ENCODE data around the gene ABLIM3.
A peak's percentile ranks its signal among the peaks of the same experiment; 100 is the strongest.

The ABLIM3 gene

DNA sequence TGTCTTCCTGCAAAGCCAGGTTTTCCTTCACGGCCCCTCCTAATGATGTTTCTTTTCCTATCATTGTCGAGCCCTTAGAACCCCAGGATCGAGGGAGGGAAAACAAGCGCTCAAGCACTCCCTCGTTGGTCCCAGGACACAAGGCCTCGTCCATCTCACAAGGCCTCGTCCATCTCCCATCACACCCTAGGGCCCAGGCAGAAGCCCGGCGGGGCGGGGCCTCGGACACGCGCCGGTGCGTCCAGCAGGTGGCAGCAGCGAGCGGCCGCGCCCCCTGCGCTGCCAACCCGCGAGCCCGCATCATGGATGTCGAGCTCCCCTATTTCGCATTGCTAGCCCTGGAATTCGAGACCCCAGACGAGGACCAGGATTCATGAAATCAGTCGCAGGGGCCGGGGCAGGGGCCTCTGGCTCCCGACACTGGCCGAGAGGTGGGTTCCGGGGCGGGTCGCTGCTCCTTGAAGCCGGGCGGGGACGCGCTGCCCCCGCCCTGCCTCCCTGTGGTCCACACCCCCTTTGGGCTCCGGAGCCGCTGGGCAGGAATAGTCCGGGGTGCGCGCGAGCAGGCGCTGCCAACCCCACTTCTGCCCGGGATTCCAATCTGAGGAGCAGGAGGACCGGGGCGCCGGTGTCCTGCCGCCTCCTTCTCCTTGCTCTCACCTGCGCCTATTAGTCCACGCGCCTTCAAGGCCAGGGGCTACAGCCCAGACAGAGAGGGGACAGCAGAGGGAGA, at the start of gene ABLIM3:
Gene ABLIM3 (plus strand): TSS at position 270 of the 733 bp plus-strand sequence. CDS start 603 bp downstream, outside the sequence.
- DNase-seq: peak; percentile 38

DNA sequence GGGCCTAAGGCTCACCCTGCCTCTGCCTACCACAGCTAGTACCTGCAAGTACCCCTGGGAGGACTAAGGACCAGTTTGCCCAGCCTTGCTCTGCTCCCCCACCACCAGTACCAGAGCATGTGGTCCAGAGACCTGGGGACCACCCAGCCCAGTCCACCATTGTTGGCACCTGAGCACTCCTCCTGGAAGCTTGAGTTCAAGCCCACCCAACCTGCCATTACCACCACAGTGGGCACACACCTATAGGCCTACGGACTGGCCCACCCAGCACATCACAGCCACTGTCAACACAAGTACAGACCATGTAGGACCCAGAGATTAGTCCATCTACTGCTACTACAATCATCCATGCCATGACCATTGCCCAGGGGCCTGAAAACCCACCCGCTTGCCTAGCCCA, 47.7 kb upstream of the ABLIM3 start:
- no peak for DNase-seq

DNA sequence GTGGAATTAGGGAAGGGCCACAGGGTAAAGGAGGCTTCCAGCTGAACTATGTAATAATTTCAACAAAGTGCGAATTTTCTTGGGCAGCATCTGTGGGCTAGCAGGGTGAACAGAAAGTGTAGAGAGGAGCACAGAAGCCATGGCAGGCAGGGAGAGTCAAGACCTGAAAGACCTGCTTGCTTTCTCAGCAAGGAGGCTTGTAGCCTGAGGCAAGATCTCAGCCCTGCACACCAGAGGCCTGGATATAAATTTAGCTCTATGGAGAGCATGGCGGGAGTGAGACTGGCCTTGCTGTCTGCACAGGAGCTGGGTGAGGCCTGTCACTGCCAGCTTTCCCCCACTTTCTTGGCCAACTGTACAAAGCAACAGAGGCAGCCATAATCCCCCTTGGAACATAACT, 46.3 kb upstream of the ABLIM3 start:
- DNase-seq: no peak

DNA sequence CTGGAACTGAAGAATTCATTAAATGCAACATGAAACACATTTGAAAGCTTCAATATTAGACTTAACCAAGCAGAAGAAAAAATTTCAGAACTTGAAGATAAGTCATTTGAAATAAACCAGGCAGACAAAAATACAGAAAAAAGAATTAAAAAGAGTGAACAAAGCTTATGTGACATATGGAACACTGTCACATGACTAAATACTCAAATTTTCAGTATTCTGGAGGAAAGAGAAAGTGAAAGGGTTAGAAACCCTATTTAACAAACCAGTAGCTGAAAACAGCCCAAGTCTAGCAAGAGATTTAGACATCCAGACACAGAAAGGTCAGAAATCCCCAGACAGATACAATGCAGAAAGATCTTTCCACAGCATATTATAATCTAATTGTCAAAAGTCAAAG, 41.4 kb upstream of the ABLIM3 start:
- no peak for DNase-seq

DNA sequence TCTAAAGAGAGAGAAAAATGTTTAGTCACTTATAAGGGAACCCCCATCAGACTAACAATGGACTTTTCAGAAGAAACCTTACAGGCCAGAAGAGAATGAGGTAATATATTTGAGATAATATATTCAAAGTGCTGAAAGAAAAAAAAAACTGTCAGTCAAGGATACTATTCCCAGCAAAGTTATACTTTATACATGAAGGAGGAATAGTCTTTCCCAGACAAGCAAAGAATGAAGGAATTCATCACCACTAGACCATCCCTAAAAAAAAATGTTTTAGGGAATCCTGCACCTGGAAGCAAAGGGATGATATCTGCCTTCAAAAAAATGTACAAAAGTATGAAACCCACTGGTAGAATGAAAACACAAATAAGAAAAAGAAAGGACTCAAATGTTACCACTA, 41.0 kb upstream of the ABLIM3 start:
- no peak for DNase-seq

DNA sequence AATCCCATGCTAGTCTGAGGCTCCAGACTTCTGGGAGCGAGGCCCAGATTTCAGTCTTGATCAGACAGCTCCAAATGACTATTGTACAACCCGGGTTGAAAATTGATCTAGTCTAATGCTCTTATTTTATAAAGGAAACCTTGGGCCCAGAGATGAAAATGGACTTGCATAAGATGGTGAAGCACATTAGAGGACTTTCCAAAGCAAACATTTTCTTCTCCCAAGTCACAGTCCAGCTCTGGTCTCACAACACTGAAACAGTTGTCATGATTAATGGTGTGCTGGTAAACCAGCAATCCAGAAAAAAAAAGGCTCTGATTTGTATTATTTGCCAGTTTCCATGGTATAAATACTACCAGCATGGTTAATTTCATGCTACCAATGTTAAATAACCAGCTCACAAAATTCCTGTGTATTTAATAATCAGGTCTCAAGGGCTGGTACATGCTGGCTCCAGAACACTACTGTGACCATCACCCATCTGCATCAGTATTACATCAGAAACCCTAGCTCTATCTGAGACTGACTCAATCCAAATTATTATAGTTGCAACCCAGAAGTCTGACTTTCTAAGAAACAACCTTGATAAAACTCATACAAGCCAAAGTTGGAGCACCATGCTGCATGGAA, 32.5 kb upstream of the ABLIM3 start:
- DNase-seq: no peak

DNA sequence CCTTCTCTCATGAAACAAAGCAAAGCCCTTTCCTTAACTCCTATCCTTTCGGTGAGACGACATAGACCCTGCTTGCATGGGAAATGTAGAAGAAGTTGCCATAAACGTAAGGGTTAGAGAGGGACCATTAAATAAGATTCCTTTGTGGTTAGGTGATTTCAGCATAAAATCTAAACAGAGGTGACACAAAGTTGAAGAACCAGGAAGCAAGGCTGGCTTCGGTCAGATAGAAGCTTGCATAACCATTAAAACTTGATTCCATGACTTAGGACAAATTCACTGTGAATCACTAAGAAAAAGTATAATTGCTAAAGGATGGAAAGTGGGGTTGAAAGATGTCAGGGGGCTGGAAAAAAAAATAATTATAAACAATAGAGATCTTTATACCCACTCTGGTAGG, 30.9 kb upstream of the ABLIM3 start:
- DNase-seq: no peak

DNA sequence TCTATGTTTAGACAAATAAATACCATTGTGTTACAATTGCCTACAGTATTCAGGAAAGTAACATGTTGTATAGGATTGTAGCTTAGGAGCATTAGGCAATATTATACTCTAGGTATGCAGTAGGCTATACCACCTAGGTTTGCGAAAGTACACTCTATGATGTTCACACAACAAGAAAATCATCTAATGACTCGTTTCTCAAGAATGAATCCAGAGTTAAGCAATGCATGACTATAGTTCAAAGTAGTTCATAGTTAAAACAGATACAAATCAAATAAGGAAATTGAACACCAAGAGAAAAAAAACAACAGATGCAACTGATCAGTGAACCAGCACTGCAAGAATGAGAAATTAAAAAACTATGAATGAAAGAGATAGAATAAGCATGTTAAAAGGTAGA, 27.6 kb upstream of the ABLIM3 start:
- no peak for DNase-seq

DNA sequence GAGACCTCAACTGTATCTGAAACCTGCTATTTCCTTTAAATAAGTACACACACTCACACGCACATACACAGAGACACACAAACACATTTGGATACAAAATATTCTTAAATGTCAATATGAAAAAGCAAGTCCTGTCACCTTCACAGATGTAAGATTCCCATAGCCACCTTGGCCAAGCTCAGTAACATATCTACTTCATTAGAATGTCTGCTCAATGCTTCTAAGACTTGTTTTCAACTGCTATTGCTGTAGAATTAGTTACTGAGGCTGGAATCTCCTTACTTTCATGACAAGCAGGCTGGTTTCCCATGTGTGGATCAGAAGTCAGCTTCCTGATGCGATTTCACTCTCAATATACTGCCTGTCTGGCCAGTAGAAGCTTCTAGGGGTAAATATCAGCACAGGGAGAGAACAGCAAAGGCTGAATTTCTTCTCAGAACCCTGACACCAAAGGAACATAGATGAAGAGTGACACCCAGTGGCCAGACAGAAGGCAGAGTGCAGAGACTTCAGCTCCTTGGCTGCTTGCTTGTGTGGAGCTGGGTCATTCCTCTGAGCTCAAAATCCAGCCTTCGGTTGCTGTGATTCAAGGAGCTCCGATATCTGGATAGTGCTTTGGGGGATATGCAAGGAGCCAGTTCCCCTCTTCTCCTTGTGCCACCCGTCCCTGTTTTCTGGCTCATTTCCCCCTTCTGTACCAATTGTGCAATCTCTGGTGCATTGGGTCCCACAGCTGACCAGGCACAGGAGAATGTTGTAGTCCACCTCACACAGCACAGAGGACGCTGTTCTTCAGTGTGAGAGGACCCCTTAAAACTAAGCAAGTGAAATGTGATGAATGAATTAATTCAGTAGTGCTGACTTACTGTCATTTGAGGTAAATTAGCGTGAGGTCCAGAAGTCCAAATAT, 26.6 kb upstream of the ABLIM3 start:
- peak; percentile 51 for DNase-seq

DNA sequence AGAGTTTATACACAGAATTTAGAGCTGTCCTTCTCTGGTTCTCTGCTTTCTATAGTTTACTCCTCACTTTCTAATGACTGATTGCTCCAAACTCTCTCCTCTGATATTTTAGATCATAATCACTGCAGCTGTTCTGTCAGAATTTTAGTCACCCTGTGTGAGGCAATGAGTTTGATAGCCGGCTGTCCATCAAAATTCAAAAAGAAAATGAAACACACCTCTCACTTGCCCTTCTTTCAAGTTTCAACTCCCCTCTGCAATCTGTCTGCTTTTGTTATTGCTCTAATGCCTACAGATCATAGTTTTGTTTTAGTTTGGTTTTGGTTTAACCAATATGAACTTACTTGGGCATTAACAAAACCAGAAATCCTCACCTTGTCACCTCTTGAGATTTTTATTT, 23.3 kb upstream of the ABLIM3 start:
- no peak for DNase-seq

DNA sequence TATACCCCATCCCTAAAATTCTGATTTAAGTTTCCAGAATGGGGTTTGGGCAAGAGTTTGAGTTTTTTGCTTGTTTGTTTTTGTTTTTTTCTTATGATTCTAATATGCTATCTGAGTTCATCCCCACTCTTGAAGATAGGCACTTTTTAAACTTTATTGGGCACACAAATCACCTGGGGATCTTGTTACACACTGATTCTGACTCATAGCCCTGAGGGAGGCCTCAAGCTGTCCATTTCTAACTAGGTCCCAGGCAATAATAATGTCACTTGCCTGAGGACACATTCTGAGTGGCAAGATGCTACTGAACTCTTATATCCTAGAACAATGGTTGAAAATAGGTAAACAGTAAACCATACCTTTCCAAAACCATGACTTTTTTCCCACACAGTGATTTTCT, 22.8 kb upstream of the ABLIM3 start:
- DNase-seq: no peak

DNA sequence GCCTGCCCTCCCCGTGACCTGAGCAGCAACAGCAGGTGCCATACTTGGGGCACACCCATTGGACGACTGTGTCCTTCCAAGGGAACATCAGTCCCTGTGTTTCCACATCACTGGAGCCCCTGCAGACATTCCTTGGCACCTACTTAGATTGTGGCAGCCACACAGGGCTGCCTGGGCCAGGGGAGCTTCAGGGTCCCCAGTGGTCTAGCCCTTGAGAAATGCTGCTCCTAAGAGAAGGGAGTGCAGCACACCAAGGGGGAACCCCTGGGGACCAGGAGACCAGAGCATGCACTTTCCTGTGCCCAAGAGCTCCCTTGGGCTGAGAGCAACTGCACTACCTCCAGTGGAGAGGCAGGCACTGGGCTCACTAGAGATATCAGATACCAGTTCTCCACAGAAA, 20.1 kb upstream of the ABLIM3 start:
- DNase-seq: no peak

DNA sequence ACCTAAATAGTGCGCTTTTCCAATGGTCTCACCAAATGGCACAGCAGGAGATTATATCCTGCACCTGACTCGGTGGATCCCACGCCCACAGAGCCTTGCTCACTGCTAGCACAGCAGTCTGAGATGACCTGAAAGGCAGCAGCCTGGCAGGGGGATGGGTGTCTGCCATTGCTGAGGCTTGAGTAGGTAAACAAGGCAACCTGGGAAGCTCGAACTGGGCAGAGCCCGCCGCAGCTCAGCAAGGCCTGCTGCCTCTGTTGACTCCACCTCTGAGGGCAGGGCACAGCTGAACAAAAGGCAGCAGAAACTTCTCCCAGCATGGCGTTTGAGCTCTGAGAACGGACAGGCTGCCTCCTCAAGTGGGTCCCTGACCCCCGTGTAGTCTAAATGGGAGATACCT, 18.1 kb upstream of the ABLIM3 start:
- no peak for DNase-seq

DNA sequence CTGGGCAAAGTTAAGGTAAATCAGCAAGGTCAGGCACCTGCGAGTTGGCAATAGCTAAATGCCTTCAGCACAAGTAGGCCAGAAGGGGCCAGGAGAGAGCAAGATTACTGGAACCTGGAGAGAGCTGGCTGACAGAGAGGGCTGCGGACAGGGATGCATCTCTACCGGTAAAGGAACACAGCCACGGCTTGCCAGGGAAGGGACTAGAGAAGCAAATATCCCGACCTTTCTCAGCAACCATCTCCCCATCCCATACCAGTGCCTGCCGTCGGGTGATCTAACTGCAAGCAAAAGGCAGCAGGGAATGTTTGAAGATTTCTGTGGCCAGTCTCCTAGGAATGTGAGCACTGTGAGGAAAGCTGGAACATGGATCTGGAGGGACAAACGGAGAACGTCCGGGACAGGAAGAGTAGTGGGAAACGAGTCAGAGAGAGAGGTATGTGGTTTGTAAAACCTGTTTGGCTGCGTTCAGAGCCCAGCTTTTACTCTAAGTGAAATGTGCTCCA, 15.9 kb upstream of the ABLIM3 start:
- DNase-seq: no peak

DNA sequence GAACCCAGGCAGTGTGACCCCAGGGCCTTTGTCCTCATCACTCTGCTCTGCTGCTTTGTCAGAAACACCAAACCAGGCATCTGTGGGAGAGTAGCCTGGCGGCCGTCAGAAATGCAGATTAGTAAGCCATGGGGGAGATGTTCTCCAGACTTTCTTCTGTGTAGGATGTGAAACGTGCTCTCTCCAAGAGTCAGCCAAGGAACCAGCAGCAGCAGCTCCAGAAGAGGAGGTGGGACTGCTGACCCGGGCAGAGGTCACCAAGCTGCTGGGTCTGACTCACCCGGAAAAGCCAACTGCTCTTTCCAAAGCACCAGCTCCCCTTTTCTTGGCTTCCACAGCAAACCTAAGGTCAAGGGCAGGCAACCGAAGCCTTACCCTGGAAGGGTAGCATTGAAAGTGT, 14.4 kb upstream of the ABLIM3 start:
- no peak for DNase-seq

DNA sequence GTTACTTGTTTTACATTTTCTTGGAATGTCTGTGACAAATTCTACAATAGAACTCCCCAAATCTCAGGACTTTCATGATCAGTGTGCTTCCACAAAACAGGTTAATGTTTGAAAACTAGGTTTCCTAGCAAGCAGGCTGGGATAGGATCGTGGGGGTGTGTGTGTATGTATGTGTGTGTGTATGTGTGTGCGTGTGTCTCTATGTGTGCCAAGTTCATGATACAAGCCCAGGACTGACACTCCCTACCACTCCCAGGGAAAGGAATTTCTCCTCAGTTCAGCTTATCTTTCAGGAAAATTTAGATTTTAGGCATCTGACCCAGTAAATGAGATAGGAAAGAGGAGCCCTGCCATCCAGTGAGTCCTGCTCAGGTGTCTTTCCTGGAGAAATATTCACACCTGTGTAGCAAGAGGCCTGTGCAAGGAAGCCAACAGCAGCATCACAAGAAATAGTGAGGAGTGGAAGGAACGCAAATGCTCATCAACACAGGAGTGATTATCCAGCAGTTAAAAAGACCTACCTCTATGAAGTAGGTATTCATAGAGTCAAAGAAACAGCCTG, 13.8 kb upstream of the ABLIM3 start:
- DNase-seq: no peak

DNA sequence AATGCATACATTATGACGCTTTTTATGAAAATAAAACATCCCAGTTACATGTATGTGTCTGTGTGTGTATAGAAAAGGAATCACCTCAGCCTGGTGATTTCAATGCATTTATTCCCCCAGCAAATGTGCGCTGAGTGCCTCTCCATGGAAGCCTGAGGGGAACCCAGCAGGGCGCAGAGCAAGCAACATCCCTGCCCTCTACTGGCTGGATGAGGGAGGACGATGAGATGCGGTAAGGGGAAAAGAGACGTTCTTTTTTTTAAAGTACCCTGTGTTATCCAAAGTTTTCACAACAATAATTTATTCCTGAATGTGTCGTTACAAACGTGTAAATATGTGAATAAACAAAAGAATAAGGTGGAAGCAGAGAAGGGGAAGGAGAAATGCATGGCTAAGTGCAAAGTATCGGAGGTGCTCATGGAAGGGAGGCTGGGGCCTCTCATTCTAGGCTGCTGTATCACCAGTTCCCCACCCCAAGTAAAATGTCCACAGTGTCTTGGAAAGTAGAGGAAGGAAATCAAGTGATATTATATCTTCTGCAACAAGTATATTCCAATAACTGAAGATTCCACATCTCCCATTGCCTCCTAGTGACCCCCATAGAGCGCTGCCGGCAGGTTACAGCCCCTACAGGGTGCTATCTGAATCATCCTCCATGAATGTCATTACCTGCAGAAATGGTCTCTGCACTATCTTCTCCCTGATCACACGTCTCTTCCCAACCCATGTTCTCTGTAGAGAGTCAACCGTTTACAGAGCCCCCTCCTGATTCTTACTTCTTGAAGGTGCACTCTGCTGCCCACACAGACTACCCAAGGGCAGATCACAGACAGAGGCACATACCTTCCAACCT, 13.0 kb upstream of the ABLIM3 start:
- DNase-seq: no peak

DNA sequence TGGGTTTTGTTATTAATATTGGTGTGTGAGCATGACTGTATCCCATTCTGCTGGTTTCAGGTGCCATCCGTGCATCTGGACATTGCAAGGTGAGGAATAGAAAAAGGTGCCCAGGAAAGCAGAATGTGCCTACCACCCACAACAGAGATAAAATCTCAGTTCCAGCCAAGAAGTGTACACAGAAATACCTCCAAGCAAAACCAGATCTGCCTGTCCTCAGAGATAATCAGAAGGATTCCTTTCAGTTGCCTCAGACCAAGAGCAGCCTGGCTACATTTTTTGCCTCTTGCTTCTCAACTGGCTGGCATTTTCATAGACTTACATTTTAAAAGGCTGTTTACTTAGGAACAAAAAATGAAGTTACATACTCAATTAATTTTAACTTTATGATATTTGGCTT, 12.1 kb upstream of the ABLIM3 start:
- DNase-seq: no peak

DNA sequence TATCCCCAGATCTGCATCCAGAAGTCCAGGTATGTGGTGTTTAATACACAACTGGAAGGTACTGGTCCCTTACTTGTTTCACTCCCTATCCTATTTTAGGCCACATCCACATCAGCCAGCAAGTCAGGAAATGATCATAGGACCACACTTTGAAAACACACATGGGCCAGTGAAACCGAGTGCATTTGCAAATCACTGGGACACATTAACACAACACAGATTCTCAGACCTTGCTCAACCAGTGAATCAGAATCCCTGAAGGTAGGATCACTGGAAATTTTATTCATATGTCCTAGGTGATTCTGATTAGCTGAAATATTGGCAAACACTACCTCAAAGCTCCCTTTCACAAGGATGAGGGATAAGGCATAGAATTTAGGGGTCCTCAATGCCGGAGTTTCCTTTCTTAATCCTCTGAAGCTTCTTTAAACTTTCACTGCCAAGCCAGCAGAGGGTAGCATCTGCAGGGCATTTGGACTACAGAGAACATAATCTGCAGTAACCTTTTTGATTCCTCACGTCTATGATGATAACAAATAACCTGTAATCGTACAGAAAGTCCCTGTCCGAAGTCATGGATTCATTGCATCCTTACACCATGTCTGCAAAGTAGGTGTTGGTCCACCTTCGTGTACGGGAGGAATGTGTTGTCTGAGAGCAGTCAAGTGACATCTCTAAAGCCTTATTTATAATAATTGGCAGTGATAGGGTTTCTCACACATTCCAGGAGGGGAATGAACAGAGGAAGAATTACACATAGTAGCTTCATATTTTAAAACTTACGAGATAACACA, 11.0 kb upstream of the ABLIM3 start:
- DNase-seq: no peak

DNA sequence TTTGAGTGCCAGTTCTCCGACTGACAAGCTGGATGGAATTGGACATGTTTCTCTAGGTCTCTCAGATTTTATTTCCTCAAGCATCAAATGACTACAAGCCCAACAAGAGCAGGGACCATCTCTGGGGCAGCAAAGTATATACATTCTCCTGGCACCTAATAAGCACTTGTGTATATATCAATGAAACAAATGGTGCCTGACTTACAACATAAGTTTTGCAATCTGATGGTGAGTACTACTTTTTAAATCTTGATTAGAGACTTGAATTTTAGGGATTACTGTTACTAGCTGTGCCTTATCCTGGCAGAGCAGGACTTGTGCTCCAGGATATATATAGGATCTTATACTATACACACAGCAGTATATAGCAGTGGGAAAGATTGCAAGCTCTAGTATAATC, 8.8 kb upstream of the ABLIM3 start:
- DNase-seq: no peak

Measured in NCI-H1105 treated with DMSO at 0.1 percent for 48 hours (cell line).